Naive B cell (primary cell): ENCODE data around the gene CDRT15L2. TPM values are rescaled to one million over a fixed set of nuclear protein-coding genes. Genes with fewer than 3 reads are reported as not detected.
"Not testable (repeated sequence)": the region's sequence is repeated elsewhere in the genome, so short reads cannot be mapped to it uniquely, and the experiment has no call there.

ENCODE experiments used
- ATAC-seq, 2 donors: fragments of 150-1000 bp; cut with Tn5 transposase; 2 replicates each; pipeline ENCODE4 v1.10.0; 2021; ENCODE audit warnings: low read depth in 2 of 2, mild to moderate bottlenecking in 2 of 2, moderate library complexity in 2 of 2
- DNase-seq: peaks from one replicate; pipeline ENCODE4 v3.0.0; 2022
- H3K27ac Mint-ChIP-seq, 6 donors: one replicate each; pipeline ENCODE4 v1.8.0; 2020 to 2022; ENCODE audit warnings: mild to moderate bottlenecking in 6 of 6, mixed read lengths in 6 of 6, moderate library complexity in 5 of 6, inconsistent platforms in 2 of 6
- H3K27me3 Mint-ChIP-seq, 3 donors: one replicate each; pipeline ENCODE4 v1.8.0; 2021 to 2022; ENCODE audit warnings: mixed read lengths in 3 of 3, mild to moderate bottlenecking in 1 of 3
- H3K36me3 Mint-ChIP-seq, 2 donors: one replicate each; pipeline ENCODE4 v1.8.0; 2020 to 2022; ENCODE audit warnings: mixed read lengths in 2 of 2, inconsistent platforms in 1 of 2, mild to moderate bottlenecking in 1 of 2
- H3K4me1 Mint-ChIP-seq, 3 donors: one replicate each; pipeline ENCODE4 v1.8.0; 2020 to 2022; ENCODE audit warnings: mixed read lengths in 3 of 3, inconsistent platforms in 1 of 3, mild to moderate bottlenecking in 1 of 3, moderate library complexity in 1 of 3
- H3K4me3 Mint-ChIP-seq, 8 donors: one replicate each; pipeline ENCODE4 v1.8.0; 2020 to 2022; ENCODE audit warnings: mild to moderate bottlenecking in 8 of 8, mixed read lengths in 8 of 8, moderate library complexity in 8 of 8, inconsistent platforms in 2 of 8
- H3K9me3 Mint-ChIP-seq, 7 donors: one replicate each; pipeline ENCODE4 v1.8.0; 2020 to 2022; ENCODE audit warnings: mixed read lengths in 7 of 7, mild to moderate bottlenecking in 5 of 7, inconsistent platforms in 2 of 7, moderate library complexity in 1 of 7
- polyA plus RNA-seq, 6 donors: library from polyadenylated mRNA; unstranded; fragments of 300-500 nt; fragmentation: Illumina TruSeq; gene quantifications; one replicate each; pipeline ENCODE4 v1.2.3, GENCODE V29; 2021; ENCODE audit warnings: low read depth in 6 of 6

CDRT15L2 gene
- polyA plus RNA-seq = not detected

- H3K4me1 Mint-ChIP-seq, ATAC-seq, H3K9me3 Mint-ChIP-seq, H3K36me3 Mint-ChIP-seq, DNase-seq, H3K27ac Mint-ChIP-seq, H3K27me3 Mint-ChIP-seq: not testable (repeated sequence)
- peak within 1 kb of the TSS in 1 of 8 donors; percentile 70 for H3K4me3 Mint-ChIP-seq
Measured at GRCh38 chr17:20579424-20579823, at the start of gene CDRT15L2. Gene CDRT15L2 (plus strand): TSS chr17:20579724. CDS start chr17:20579744, 20 bp downstream.

- H3K27me3 Mint-ChIP-seq, ATAC-seq, H3K9me3 Mint-ChIP-seq, DNase-seq, H3K36me3 Mint-ChIP-seq: not testable (repeated sequence)
- peak overlapping the region in 6 of 8 donors; percentile 74 to 94 (median 86) for H3K4me3 Mint-ChIP-seq
- H3K4me1 Mint-ChIP-seq = peaks cover 7 to 16% (median 15%) of the 10 kb centered on the region in 3 donors
- peak overlapping the region in 2 of 6 donors; percentile 69 to 93 for H3K27ac Mint-ChIP-seq
Measured at GRCh38 chr17:20530104-20530503, 49.4 kb upstream of the CDRT15L2 start.

- ATAC-seq, H3K36me3 Mint-ChIP-seq: not testable (repeated sequence)
- peak overlapping the region in 2 of 6 donors; percentile 73 to 77 for H3K27ac Mint-ChIP-seq
Measured at GRCh38 chr17:20532544-20533090, 46.9 kb upstream of the CDRT15L2 start.

DNA sequence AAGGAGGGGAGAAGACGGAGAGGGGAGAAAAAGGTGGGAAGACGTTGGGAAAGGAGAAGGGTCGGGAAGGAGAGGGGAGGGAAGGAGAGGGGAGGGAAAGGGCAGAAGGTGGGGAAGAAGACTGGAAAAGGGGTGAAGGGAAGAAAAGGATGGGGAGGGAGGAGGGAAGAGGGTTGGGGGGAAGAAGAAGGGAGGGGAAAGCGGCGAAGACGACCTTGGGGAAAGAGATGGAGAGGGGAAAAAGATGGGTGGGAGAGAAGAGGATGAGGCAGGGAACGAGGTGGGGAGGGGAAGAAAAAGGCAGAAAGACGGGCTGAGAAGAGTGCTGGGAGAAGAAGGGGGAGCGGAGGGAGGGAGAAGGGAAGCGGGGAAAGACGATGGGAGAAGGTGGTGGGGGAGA lies 46.3 kb upstream of the CDRT15L2 start:
- not testable (repeated sequence) for H3K9me3 Mint-ChIP-seq, ATAC-seq, H3K27me3 Mint-ChIP-seq, DNase-seq, H3K36me3 Mint-ChIP-seq
- Mint-ChIP-seq H3K4me3 (peak overlapping the region; percentile 51 to 93 (median 76)), H3K4me1 (peaks cover 7 to 17% (median 16%) of the 10 kb centered on the region in 3 donors), H3K27ac (peak overlapping the region in 3 of 6 donors; percentile 64 to 77 (median 73))

More at GRCh38 chr17:20532544-20533090, 46.9 kb upstream of the CDRT15L2 start:
- DNase-seq, H3K27me3 Mint-ChIP-seq, H3K9me3 Mint-ChIP-seq: not testable (repeated sequence)
- Mint-ChIP-seq H3K4me3 (peak overlapping the region; percentile 29 to 93 (median 76)), H3K4me1 (peaks cover 7 to 17% (median 16%) of the 10 kb centered on the region in 3 donors)

GRCh38 chr17:20534711-20535550 lies 44.6 kb upstream of the CDRT15L2 start:
- Mint-ChIP-seq H3K4me3 (peak overlapping the region in 1 of 8 donors; percentile 73), H3K4me1 (peaks cover 7 to 17% (median 17%) of the 10 kb centered on the region in 3 donors), H3K27ac (peak overlapping the region in 2 of 6 donors; percentile 47 to 60)
- H3K36me3 Mint-ChIP-seq, DNase-seq, H3K27me3 Mint-ChIP-seq, H3K9me3 Mint-ChIP-seq, ATAC-seq: not testable (repeated sequence)

DNA sequence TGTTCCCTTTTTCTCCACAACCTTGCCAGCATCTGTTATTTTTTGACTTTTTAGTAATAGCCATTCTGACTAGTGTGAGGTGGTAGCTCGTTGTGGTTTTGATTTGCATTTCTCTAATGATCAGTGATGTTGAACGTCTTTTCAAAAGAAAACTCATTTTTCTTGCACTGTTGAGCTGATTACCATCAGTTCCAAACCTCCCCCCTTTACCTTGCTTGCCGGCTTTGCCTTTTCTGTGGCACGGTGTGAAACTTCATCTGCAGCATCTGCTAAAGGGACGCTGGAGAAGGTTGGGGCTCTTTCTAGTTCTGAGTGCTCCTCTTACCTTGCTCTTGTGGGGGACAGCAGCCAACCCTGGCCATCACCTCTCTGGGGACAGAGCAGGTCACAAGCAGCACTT lies 39.1 kb upstream of the CDRT15L2 start:
- H3K27me3 Mint-ChIP-seq, H3K27ac Mint-ChIP-seq, H3K4me3 Mint-ChIP-seq, DNase-seq, H3K36me3 Mint-ChIP-seq, H3K4me1 Mint-ChIP-seq, H3K9me3 Mint-ChIP-seq: not testable (repeated sequence)
- ATAC-seq = peak; percentile 73 to 88

- H3K36me3 Mint-ChIP-seq, H3K4me1 Mint-ChIP-seq, H3K27ac Mint-ChIP-seq, H3K4me3 Mint-ChIP-seq, H3K9me3 Mint-ChIP-seq, DNase-seq, H3K27me3 Mint-ChIP-seq: not testable (repeated sequence)
- peak; percentile 35 to 37 for ATAC-seq
Measured at GRCh38 chr17:20540865-20541264, 38.7 kb upstream of the CDRT15L2 start.

DNA sequence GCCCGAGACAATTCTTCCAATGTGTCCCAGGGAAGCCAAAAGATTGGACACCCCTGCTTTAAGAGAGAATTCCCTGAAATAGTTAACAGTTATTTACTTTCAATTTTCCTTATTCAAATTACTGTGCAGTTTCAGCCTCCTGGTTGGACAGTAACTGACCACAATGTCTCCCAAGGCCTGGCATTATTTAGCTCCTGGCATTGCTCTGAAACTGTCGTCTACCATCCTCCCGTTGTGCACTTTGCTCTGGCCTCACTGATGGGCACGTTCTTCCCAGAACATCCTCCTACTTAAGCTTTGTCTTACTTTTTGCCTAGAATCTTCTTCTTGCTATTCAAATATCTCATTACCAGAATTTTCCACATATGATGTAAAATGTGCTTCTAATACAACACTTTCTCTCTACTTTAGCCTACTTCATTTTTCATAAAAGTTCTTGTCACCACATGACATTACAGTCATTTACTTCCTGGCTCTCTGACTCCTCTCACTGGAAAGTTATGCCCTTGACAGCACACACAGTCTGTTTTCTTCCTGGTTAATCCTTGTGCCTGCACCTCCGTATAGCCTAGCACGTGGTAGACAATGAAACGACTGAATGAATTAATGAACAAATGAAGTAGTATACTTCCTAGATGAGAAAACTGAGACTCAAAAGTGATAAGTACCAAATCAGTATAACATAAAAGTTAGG lies 37.5 kb upstream of the CDRT15L2 start:
- not testable (repeated sequence) for H3K27ac Mint-ChIP-seq, DNase-seq, ATAC-seq, H3K4me1 Mint-ChIP-seq, H3K27me3 Mint-ChIP-seq, H3K4me3 Mint-ChIP-seq, H3K36me3 Mint-ChIP-seq, H3K9me3 Mint-ChIP-seq

DNA sequence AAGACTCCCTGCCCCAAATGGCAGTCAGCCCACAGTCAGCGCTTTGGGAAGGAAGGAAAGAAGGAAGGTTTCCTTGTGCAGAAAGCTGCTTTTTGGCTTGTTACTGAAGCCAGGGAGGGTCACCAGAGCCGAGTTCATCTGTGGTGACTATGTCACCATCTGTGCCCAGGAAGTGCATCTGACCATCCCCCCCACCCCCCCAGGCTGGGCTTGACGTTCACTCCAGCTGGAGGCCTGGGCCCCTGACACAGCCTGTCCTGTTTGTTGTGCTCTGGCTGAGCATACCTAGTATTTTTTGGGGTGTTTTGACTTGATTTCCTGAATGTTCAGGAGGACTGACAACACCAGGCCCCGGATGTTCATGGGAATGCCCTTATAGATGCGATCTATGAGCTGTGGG lies 31.6 kb upstream of the CDRT15L2 start:
- not testable (repeated sequence) for H3K4me3 Mint-ChIP-seq, H3K9me3 Mint-ChIP-seq, H3K27ac Mint-ChIP-seq

GRCh38 chr17:20552920-20553319 lies 26.6 kb upstream of the CDRT15L2 start:
- H3K9me3 Mint-ChIP-seq, H3K36me3 Mint-ChIP-seq, ATAC-seq, H3K27ac Mint-ChIP-seq, DNase-seq, H3K4me3 Mint-ChIP-seq: not testable (repeated sequence)
- peaks cover 0 to 12% (median 6%) of the 10 kb centered on the region in 3 donors for H3K4me1 Mint-ChIP-seq
- peaks cover 0 to 11% (median 6%) of the 10 kb centered on the region in 3 donors for H3K27me3 Mint-ChIP-seq

More for the DNA sequence above, 31.6 kb upstream of the CDRT15L2 start:
- ATAC-seq, H3K27me3 Mint-ChIP-seq, H3K4me1 Mint-ChIP-seq, DNase-seq, H3K36me3 Mint-ChIP-seq: not testable (repeated sequence)

DNA sequence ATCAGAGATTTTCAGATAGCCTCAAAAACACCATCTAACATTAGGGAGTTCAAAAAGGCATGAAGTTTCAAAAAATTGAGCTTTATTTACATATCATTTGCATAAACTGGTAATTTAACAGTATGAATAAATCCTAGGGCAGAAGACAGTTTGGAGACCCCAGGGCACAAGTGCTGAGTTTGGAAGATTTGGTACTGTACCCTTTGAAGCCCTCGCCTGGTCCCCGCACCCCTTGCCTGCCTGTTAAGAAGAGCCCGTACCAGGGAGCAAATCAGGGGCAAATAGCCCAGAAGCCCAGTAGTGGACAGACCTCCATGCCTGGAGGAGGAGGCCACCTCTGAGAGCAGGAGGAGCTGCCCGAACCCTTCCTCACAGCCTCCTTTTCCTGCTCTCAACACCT lies 24.8 kb upstream of the CDRT15L2 start:
- not testable (repeated sequence) for ATAC-seq, H3K9me3 Mint-ChIP-seq, H3K4me3 Mint-ChIP-seq, DNase-seq, H3K36me3 Mint-ChIP-seq
- peaks cover 0 to 14% (median 11%) of the 10 kb centered on the region in 3 donors for H3K27me3 Mint-ChIP-seq
- peaks cover 0 to 12% (median 6%) of the 10 kb centered on the region in 3 donors for H3K4me1 Mint-ChIP-seq
- H3K27ac Mint-ChIP-seq = peak overlapping the region in 1 of 6 donors; percentile 33

DNA sequence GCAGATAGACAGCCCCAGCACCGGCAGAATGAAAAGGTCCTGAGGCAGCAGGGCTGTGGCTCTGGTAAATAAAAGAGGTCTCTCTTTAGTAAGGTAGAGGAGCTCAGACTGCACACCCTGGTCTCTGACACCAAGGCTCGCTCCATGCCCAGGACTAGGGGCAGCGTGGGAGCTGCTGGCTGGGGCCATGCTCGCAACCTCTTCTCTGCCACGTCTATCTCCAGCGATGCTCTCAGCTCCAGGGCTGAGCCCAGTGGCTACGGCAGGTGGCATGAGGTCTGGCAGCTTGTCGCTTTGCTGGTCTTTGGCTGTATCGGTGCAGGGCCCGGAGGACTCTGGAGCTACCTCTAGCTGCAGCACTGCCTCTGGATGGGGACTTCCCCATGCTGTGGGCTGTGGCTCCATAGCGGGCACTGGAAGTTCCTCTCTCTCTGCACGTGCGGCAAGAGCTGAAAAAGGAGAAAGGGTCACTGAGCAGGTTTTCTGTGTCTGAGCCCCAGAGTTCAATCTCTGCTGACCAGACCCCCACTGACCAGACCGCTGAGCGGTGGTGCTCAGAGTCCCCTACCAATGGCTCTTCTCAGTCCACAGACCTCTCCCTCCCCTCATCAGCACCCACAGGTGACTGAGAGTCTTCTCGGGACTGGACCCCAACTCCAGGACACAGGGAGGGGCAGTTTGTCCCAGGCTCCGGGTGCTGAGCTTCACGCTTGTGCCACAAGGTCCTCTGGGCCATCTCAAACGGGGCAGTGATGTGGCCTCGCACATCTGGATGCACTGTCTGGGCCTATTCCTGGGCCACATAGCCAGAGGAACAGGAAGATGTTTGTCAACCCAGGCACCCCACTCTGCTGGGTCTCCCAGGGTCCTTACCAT lies 24.2 kb upstream of the CDRT15L2 start:
- ATAC-seq = peak; percentile 99
- Mint-ChIP-seq H3K4me3 (peak overlapping the region in 1 of 8 donors; percentile 64), H3K4me1 (peaks cover 0 to 12% (median 6%) of the 10 kb centered on the region in 3 donors), H3K27me3 (peaks cover 0 to 14% (median 11%) of the 10 kb centered on the region in 3 donors)
- not testable (repeated sequence) for H3K9me3 Mint-ChIP-seq, H3K36me3 Mint-ChIP-seq, DNase-seq, H3K27ac Mint-ChIP-seq
